Pulmonary artery endothelial cell (primary cell): Measurements from ENCODE around the gene NACC1. TPM values are rescaled to one million over a fixed set of nuclear protein-coding genes. Genes with fewer than 3 reads are reported as not detected.
"Not testable (repeated sequence)": the region's sequence is repeated elsewhere in the genome, so short reads cannot be mapped to it uniquely, and the experiment has no call there.

ENCODE experiments used
- DNase-seq: peaks from one replicate; pipeline ENCODE4 v3.0.0-alpha.2; 2011; ENCODE audit warnings: low read depth, low spot score
- total RNA-seq: library from RNA; depleted of rRNA; stranded (reverse); fragments of >200 nt; gene quantifications from 2 replicates; pipeline ENCODE4 v1.2.3, GENCODE V29; 2014

Gene NACC1
- total RNA-seq, 1 donor from 2014 or later, result 58.3 TPM

GRCh38 chr19:13162724-13163608 lies 44.9 kb downstream of the NACC1 start:
- peak; percentile 95 for DNase-seq

GRCh38 chr19:13163609-13164342 lies 45.7 kb downstream of the NACC1 start:
- no peak for DNase-seq

GRCh38 chr19:13164343-13165161 lies 46.5 kb downstream of the NACC1 start:
- DNase-seq, result peak; percentile 75

- no peak for DNase-seq
Measured at GRCh38 chr19:13165162-13165997, 47.3 kb downstream of the NACC1 start.

GRCh38 chr19:13166151-13166550 lies 48.1 kb downstream of the NACC1 start:
- not testable (repeated sequence) for DNase-seq

GRCh38 chr19:13169769-13170168 lies 51.7 kb downstream of the NACC1 start:
- no peak for DNase-seq

GRCh38 chr19:13171146-13171545 lies 53.1 kb downstream of the NACC1 start:
- no peak for DNase-seq

GRCh38 chr19:13172346-13173138 lies 54.5 kb downstream of the NACC1 start:
- DNase-seq, result no peak

- no peak for DNase-seq
Measured at GRCh38 chr19:13173139-13173737, 55.2 kb downstream of the NACC1 start.

GRCh38 chr19:13176345-13176744 lies 58.3 kb downstream of the NACC1 start:
- no peak for DNase-seq

- DNase-seq, result not testable (repeated sequence)
Measured at GRCh38 chr19:13177584-13177983, 59.5 kb downstream of the NACC1 start.

- not testable (repeated sequence) for DNase-seq
Measured at GRCh38 chr19:13178291-13178690, 60.2 kb downstream of the NACC1 start.

GRCh38 chr19:13181747-13182388 lies 63.8 kb downstream of the NACC1 start:
- DNase-seq, result no peak

- not testable (repeated sequence) for DNase-seq
Measured at GRCh38 chr19:13184926-13185325, 66.9 kb downstream of the NACC1 start.

GRCh38 chr19:13185763-13186657 lies 67.9 kb downstream of the NACC1 start:
- DNase-seq, result not testable (repeated sequence)

- not testable (repeated sequence) for DNase-seq
Measured at GRCh38 chr19:13186688-13187087, 68.6 kb downstream of the NACC1 start.

- DNase-seq, result no peak
Measured at GRCh38 chr19:13187419-13187818, 69.4 kb downstream of the NACC1 start.

- no peak for DNase-seq
Measured at GRCh38 chr19:13189600-13189999, 71.5 kb downstream of the NACC1 start.
